Measurements from ENCODE around the gene KIRREL2. TPM values are rescaled to one million over a fixed set of nuclear protein-coding genes. Genes with fewer than 3 reads are reported as not detected.

Gene KIRREL2
- total and polyA plus RNA-seq, 9 of the 15 experiments (the other 6 are each of a cell fraction or from before 2014, with no cell fraction given) = 0.01 to 0.12 (median 0.09) TPM; not detected in 4

DNA sequence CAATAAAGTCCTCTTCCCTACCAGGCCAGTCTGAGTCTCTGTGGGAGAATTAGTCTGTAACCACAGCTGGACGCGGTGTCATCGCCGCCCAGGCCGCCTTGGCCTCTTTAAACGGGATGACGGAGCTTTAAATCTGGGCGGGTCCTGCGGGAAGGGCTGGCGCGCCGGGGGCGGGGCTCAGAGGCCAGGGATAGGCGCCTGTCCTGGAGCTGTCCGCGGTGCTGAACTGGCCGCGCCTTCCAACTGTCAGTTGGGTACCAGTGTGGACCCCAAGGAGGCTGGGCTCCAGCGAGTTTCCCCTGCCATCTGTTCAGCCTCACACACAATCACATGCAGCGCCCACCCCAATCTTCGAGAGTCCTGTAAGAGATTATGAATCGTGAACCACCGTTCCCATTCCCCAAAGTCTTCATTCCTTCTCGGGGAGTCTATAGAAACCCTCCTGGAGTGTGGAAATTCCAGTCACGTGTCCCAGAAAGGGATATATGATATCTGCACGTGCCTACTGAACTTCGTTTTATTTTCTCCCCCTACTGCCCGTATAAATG is 23.1 kb downstream of the KIRREL2 start (continued):
- TF ChIP-seq FOXP4 (CRISPR knock-in tag; IDR thresholded peaks at IDR 0.05; ENCODE audit: borderline replicate concordance) (peak; percentile 80; the same call in 1 of the 2 replicates), RNF2 (IDR thresholded peaks at IDR 0.05) (no peak), SAFB2 (IDR thresholded peaks at IDR 0.05; ENCODE audit: borderline replicate concordance, low read depth, low read length, severe bottlenecking) (no peak), EP400 (IDR thresholded peaks at IDR 0.05) (no peak), NKRF (IDR thresholded peaks at IDR 0.05; ENCODE audit: borderline replicate concordance) (peak; percentile 81; the same call in 1 of the 2 replicates), ZNF12 (CRISPR knock-in tag; IDR thresholded peaks at IDR 0.05) (0 out of 2 replicates have a peak, but pooled peaks have one; percentile 54), RBM17 (IDR thresholded peaks at IDR 0.05; ENCODE audit: borderline replicate concordance, low read depth, low read length) (no peak), ETV5 (CRISPR knock-in tag; IDR thresholded peaks at IDR 0.05; ENCODE audit: low read depth) (peak; percentile 75), ETV6 (IDR thresholded peaks at IDR 0.05; ENCODE audit: borderline replicate concordance in 1 of 2, low read depth in 2 of 2, low read length in 1 of 2) (no peak), ETV6 (CRISPR knock-in tag; IDR thresholded peaks at IDR 0.05; ENCODE audit: borderline replicate concordance) (no peak; the same call in 1 of the 2 replicates), HDAC6 (IDR thresholded peaks at IDR 0.05; ENCODE audit: low read depth, low read length) (no peak), XRCC5 (IDR thresholded peaks at IDR 0.05; ENCODE audit: low read depth, low read length) (no peak), FOSL1 (tag; conservative IDR thresholded peaks at IDR 0.05) (0 out of 2 replicates have a peak, but pooled peaks have one; percentile 17), CBX8 (IDR thresholded peaks at IDR 0.05; ENCODE audit: borderline replicate concordance, extremely low read depth, low read depth, low read length, poor library complexity, severe bottlenecking) (no peak), LEF1 (IDR thresholded peaks at IDR 0.05) (no peak), ZNF316 (IDR thresholded peaks at IDR 0.05) (peak; percentile 65), KDM4B (IDR thresholded peaks at IDR 0.05; ENCODE audit: borderline replicate concordance in 2 of 2, low read depth in 1 of 2) (0 out of 4 replicates have a peak, but pooled peaks of 1 of the 2 experiments have one; percentile 29), ZNF551 (CRISPR knock-in tag; IDR thresholded peaks at IDR 0.05) (no peak), ZBTB17 (CRISPR knock-in tag; IDR thresholded peaks at IDR 0.05) (no peak), FOXK2 (conservative IDR thresholded peaks at IDR 0.05 in 1 of 2, IDR thresholded peaks at IDR 0.05 in 1 of 2; ENCODE audit: low read depth in 2 of 2) (0 out of 4 replicates have a peak, but pooled peaks of 1 of the 2 experiments have one; percentile 54), ZNF274 (IDR thresholded peaks at IDR 0.05; ENCODE audit: borderline replicate concordance, low read depth, low read length) (no peak), YY1 (IDR thresholded peaks at IDR 0.05; ENCODE audit: borderline replicate concordance in 1 of 3, control insufficient read depth in 1 of 3, extremely low read depth in 1 of 3, insufficient read depth in 3 of 3, insufficient read length in 1 of 3, insufficient replicate concordance in 2 of 3, low read depth in 1 of 3, low read length in 2 of 3) (peak in 1 of 3 experiments; percentile 40), MEF2D (tag; conservative IDR thresholded peaks at IDR 0.05; ENCODE audit: low read depth) (no peak), RFX5 (IDR thresholded peaks at IDR 0.05; ENCODE audit: low read depth, low read length) (no peak), ZKSCAN1 (IDR thresholded peaks at IDR 0.05; ENCODE audit: low read depth, low read length) (no peak)
